Anterior cingulate cortex (tissue), 58 donors: ENCODE measurements around the gene POR.
A peak's percentile ranks its signal among the peaks of the same experiment; 100 is the strongest.

ENCODE experiments used
- DNase-seq, 58 donors: peaks; one replicate each; lab custom pipeline; 2025; lab: John Stamatoyannopoulos, UW

The POR gene

DNA sequence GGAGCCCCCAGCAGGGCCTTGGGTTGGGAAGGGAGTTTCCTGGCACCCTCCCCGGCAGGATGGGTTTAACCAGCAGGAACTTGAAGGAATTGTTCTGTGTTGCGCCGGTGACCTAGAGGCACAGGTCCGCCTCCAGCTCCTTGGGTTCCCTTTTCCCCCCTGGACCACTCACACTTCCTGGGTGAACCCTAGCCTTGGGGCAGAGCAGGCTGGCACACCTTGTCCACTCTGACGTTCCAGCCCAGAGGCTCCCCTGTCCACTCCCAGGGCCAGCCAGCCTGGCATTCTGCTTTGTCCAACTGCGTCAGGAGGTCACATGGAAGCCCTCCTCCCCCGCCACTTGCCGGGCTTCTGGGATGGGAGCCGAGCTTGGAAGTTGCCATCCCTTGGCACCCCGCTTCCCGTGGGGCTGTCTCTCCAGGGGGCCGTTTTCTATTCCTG lies 53.6 kb downstream of the POR start:
- DNase-seq: peak in 46 of 58 donors; percentile 12 to 86 (median 52)

DNA sequence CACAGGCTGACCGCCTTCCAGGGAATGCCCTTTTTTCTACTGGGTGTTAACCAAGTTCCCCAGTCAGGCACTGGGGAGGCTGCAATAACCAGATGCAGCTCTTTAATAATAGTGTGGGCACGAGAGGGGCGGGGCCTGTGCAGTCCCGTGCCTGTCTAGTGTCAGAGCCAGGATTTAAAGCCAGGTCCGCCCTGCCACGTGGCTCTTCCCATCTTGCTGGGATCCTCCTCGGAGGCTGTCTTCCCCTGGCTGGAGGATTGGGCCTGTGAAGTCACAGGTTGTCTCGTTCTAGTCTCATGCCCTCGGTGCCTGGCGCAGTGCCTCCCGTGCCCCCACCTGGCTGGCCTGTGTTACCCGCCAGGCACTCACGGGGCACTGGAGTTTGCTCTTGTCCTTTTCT lies 54.2 kb downstream of the POR start:
- DNase-seq: no peak

DNA sequence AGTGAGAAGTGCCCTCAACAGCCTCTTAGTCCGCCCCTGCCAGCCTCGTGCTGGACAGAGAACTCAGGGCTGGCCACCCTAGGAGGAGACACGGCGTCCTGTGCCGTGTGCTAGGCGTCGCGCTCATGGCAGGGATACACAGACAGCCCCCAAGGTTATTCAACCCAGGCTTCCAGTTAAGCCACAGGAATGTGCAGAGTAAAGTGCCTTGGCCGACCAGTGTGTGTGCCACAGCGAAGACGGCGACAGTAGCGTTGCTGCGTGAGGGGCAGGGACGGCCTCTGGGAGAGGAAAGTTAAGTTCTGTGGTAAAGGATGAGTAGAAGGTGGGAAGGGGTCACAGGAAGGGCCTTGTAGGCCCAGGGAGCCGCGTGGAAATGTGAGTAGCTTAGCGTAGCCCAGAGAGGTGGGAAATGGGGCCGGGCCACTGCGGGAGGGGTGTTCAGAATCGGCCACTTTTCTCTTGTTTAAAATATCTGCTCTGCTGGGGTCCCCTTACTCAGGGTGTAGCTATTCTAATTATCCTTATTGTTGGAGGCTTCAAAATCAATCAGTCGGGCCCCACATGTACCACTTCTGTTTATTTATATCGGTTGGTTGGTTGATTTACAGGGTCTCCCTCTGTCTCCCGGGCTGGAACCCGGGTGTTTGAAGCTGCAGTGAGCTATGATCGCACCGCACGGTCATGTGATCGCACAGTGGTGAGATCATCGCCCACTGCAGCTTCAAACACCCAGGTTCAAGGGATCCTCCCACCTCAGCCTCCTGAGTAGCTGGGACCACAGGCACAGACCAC lies 54.9 kb downstream of the POR start:
- no peak for DNase-seq

DNA sequence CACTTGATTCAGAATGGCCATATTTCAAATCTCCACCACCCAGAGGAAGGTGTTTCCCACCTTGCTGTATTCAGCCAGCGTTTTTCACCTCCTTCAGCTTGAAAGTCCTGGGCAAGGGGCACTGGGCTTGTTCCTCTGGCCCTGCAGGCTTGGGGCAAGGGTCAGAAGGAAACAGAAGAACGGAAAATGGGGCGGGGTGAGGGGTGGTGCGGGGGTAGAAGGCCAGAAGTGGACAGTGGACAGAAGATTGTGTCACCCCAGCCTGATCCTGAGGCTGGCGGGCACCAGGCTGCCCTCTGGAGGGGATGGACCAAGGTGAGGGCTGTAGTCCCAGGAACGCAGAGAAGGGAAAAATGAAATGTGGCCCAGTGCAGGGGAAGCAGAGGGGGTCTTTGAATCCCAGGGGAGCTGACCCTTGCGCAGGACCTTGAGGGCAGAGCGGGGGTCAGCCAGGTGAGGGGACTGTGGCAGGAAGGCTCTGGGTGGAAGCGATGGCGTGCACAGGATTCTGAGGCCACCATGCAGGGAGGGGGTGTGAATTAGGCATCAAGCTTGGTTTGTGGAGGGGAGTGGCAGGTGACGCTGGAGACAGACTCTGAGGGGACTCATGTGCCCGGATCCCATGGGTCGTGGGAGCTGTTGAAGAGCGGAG lies 56.5 kb downstream of the POR start:
- DNase-seq: no peak

DNA sequence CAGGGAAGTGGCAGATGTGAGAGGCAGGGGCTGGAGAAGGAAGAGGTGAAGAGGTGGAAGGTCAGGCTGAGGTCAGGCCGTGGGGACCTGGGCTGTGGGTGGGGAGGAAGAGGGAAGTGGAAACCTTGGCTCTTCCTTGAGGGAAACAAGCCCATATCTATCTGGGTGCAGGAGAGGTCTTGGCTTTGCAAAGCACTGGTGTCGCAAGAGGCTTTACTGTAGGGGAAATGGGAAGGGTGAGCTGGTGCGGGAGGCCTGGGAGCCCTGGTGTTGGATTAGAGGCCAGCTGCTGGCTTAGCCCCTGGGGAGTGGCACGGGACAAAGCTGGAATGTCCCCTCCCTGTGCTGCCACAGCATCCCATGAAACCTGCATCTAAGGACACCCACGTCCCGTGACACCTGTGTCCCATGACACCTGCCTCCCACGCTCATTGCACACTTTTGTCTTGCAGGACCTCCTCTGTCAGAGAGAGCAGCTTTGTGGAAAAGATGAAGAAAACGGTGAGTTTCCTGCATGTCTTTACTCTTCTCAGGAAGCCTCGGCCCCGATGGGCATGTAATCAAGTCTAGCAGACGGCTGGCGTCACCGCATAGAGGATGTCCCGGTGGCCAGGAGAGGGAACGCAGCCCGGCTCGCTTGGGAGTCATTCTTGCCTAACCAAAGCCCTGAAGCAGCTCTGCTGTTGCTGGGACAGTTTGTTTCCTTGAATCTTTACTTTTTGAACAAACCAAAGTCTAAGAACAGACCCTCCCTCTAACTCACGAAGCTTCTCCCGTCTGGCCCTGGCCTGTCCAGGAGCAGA lies 57.2 kb downstream of the POR start:
- no peak for DNase-seq

DNA sequence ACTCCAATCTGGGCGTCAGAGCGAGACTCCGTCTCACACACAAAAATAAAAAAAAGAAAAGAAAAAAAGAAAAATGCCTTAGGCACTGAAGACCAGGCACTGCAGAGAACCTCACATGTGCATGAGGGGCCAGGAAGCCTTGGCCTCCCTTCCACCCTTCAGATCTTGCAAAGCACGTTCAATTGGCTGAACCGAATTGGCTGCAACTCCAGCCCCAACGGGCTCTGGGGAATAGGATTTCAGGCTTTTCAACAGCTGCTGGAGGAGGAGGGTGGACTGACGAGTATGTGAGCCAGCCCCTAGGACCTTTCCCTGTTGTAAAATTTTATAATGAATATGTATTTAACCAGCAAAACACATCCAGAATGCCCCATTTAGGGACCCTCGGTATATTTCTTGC lies 62.8 kb downstream of the POR start:
- peak in 6 of 58 donors; percentile 12 to 46 (median 24) for DNase-seq

DNA sequence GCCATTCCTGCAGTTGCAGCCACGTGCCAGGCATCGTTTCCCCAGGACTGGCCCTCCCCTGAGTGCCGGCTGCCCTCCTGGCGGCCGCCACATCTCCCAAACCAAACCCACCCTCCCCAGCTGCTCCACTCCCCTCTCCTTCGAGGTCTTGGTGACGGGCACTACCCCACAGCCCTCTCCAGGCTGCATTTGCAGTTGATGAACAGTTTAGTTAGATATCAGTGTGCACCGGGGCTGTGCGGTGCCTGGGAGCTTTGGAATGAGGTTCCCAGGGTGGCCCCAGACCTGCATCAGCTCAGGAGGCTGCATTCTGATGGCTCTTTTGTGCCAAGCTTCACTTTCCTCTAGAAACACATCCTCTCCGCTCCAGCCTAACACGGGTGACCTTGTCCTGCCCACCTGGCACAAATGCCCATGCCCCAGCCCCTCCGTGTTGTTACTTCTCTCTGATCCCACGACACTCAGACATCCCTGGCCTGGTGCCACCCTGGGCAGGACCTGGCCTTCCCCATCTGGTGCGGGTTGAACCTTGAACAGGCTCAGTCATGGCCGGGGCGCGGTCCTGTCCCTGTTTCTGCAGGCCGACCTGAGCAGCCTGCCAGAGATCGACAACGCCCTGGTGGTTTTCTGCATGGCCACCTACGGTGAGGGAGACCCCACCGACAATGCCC lies 64.9 kb downstream of the POR start:
- DNase-seq: no peak

DNA sequence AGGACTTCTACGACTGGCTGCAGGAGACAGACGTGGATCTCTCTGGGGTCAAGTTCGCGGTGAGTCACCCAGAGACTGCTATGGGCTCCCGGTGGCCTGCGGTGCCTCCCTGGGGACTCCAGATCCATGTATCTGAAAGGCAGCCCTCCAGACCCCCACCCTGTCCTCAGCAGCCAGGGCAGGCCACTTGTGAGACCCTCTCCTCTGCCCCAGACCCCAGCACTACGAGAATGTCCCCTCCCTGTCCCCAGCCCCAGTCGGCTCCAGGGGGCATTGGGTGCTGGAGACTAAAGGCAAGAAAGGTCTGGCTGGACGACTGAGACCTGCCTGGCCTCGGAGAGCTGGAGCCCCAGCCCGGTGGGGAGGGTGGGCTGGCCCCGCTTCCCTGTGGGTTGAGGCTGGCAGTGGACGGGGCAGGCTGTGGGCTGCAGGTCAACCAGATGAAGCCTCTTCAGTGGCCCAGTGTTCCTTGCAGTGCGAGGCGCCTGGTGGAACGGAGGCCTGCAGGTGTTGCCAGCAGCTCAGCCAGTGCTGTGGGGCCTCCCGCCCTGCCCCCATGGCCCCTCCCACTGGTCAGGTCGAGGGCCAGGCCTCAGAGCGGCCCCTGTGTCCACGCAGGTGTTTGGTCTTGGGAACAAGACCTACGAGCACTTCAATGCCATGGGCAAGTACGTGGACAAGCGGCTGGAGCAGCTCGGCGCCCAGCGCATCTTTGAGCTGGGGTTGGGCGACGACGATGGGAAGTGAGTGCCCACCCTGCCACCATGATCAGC lies 65.7 kb downstream of the POR start:
- DNase-seq: no peak

DNA sequence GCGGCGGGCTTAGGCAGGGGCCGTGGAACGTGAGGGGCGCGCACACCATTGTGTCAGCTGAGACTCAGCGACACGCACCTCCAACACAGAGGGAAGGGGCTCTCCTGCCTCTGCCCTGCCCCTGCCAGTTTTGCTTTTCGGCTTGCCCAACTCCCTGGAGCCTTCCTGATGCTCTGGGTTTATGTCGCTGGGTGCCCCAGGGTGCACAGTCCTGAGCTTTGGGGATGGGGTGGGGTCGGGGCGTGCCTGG lies 66.2 kb downstream of the POR start:
- DNase-seq: no peak

DNA sequence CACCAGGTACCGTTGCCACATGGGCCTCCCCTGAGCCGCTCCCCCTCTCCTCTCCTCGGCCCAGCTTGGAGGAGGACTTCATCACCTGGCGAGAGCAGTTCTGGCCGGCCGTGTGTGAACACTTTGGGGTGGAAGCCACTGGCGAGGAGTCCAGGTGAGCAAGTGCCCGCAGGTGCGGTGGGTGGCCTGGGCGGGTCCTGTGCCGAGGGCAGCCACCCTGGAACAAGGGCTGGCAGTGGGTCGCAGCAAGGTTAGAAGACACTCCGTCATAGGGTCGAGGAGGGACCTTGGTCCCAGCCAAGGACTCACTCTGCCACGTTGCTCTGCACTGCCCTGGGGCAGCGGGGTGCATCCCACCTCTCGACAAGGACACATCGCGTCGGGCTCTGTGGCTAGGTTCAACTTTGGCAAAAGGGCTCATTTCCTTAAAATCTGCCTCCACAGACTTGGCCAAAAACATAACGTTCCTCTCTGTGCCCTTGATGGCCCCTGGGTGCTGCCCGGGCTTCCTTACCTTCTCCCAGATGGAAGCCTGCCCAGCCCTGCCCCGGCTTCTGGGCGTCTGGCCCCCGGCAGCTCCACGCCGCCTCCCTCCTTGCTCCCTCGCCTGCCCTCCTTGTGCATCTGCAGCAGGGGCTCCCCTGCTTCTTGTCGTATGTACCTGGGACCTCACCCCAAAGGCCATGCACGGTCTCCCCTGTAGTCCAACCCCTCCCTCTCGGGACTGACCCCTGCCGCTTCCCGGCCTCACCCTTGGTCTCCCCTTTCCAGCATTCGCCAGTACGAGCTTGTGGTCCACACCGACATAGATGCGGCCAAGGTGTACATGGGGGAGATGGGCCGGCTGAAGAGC lies 66.7 kb downstream of the POR start:
- DNase-seq: no peak

DNA sequence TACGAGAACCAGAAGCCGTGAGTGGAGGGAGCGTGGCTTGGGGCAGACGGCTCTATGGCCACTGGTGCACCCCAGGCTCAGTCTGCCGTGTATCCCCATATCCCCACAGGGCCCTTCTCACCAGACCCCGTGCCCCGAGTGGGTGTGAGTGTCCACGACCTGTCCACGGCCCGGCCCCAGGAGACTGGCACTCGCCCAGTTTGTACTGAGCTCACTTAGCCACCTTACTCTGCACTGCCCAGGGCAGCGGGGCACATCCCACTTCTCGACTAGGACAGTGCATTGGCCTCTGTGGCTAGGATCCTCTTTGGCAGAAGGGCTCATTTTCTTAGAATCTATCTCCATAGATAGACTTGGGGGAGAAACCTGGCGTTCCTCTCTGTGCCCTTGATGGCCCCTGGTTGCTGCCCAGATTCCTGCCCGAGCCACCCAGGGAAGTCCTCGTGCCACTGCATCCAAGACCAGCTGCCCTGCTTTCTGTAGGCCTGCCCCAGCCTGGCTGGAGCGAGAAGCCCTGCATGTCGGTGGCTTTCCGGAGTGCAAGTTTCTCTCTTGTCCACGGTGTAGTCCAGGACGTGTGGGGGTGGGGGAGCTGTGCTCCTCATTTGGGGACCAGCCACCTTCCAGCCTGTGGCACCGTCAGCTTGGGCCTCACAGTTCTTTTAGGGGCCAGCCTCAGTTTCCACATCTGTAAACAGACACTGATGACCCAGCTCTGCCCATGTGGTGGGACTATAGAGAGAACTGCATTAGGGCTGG lies 67.5 kb downstream of the POR start:
- no peak for DNase-seq

DNA sequence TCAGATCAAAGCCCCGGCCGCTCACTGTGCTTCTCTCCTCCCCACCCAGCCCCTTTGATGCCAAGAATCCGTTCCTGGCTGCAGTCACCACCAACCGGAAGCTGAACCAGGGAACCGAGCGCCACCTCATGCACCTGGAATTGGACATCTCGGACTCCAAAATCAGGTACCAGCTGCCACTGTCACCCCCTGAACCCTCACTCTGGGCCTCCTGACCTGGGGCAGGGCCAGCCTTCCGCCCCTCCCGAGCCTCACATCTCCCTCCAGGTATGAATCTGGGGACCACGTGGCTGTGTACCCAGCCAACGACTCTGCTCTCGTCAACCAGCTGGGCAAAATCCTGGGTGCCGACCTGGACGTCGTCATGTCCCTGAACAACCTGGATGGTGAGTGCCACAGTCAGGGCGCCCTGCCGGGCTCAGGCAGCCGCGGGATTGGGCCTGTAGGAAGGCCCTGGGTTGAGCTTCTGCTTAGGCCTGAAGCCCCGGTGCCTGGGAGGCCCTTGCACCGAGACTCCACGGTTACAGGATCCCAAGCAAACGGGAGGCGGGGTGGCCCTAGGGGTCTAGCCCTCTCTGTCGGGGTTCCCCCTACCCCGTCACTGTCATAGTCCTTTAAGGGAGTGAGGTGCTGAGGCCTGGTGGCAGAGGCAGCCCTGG lies 68.6 kb downstream of the POR start:
- DNase-seq: no peak

DNA sequence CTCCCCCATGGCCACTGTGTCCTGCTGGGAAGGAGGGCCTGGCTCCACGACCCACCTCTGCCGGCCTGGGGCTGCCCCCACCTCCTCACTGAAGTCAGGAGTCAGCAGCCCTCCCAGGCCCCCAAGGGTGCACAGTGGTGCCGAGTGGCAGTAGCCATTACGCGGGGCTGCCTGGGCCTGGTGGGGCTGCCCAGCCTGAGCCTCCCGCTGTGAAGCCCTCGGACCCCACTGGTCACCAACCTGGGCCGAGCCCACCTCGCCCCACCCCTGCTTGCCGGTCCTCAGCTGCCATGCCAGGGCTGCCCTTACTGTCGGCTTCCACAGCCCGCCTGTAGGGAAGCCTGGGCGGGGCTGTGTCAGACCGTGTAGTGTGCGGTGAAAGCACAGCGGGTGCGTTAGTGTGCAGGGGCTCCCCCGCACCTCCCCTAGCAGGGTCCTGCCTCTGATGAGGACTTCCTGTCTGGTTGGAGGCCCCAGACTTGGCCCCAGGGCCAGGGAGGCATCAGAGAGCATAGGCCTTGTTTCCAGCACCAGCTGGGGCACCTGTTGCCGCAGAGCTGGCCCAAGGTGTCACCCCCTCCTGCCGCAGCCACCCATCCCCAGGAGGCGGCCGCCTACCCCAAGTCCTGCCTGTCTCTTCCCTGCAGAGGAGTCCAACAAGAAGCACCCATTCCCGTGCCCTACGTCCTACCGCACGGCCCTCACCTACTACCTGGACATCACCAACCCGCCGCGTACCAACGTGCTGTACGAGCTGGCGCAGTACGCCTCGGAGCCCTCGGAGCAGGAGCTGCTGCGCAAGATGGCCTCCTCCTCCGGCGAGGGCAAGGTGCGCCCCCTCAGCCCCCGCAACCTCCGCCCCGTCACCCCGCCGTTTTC lies 69.4 kb downstream of the POR start:
- DNase-seq: no peak

DNA sequence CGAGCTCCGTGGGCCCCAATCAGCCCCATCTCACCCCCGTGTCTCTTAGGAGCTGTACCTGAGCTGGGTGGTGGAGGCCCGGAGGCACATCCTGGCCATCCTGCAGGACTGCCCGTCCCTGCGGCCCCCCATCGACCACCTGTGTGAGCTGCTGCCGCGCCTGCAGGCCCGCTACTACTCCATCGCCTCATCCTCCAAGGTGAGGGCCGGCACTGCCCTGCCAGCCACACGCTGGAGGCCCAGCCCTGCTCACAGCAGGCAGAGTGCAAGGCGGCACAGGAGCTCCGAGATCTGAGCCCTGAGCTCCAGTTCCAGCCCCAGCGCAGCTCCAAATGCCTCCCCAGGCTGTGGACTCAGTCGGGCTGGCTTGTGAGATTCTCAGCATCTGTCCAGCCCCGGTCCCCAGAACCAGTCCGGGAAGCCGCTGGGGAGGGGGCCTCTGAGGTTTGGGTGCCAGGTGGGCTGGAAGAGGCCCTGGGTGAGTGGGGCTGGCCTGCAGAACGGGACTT lies 70.1 kb downstream of the POR start:
- DNase-seq: no peak

DNA sequence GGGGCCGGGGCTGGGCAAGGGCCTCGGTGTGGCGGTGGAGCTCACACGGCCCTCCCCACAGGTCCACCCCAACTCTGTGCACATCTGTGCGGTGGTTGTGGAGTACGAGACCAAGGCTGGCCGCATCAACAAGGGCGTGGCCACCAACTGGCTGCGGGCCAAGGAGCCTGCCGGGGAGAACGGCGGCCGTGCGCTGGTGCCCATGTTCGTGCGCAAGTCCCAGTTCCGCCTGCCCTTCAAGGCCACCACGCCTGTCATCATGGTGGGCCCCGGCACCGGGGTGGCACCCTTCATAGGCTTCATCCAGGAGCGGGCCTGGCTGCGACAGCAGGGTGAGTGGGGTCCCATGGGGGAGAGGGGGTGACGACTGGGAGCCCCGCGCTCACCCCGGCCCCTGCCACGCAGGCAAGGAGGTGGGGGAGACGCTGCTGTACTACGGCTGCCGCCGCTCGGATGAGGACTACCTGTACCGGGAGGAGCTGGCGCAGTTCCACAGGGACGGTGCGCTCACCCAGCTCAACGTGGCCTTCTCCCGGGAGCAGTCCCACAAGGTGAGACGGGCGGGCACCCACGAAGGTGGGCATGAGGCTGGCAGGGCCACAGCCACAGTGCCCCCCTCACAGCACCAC lies 70.7 kb downstream of the POR start:
- no peak for DNase-seq

DNA sequence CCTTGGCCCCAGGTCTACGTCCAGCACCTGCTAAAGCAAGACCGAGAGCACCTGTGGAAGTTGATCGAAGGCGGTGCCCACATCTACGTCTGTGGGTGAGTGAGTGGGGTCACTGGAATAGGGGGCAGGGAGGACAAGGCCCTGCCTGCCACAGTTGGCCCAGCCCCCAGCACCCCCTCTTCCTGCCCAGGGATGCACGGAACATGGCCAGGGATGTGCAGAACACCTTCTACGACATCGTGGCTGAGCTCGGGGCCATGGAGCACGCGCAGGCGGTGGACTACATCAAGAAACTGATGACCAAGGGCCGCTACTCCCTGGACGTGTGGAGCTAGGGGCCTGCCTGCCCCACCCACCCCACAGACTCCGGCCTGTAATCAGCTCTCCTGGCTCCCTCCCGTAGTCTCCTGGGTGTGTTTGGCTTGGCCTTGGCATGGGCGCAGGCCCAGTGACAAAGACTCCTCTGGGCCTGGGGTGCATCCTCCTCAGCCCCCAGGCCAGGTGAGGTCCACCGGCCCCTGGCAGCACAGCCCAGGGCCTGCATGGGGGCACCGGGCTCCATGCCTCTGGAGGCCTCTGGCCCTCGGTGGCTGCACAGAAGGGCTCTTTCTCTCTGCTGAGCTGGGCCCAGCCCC lies 71.3 kb downstream of the POR start:
- DNase-seq: no peak
